Neural cell (in vitro differentiated cells): Measurements from ENCODE around the gene ZDBF2.

Source experiments
- EZH2 ChIP-seq: fragments of 200-600, 300-800 bp; shearing (Covaris generic), sonication (generic); IDR thresholded peaks from 2 replicates; pipeline ENCODE4 v1.6.1; 2014; ENCODE audit warnings: antibody characterized with exemption, low read length, borderline replicate concordance, mild to moderate bottlenecking; ENCODE audit not compliant: insufficient read depth, poor library complexity, severe bottlenecking
- MXI1 ChIP-seq: fragments of 450-650 bp; conservative IDR thresholded peaks from 2 replicates; pipeline ENCODE4 v1.6.1; 2014; ENCODE audit warnings: antibody characterized with exemption, mild to moderate bottlenecking; ENCODE audit not compliant: poor library complexity, severe bottlenecking
- RAD21 ChIP-seq: fragments of 450-650 bp; conservative IDR thresholded peaks from 2 replicates; pipeline ENCODE4 v1.6.1; 2014; ENCODE audit warnings: antibody characterized with exemption, mild to moderate bottlenecking, moderate library complexity
- REST ChIP-seq: IDR thresholded peaks from 2 replicates; pipeline ENCODE4 v1.6.1; 2012; ENCODE audit warnings: borderline replicate concordance

- TF ChIP-seq MXI1 = no peak
- no peak for TF ChIP-seq RAD21
- TF ChIP-seq REST = no peak
- no peak for TF ChIP-seq EZH2
These were observed 19.5 kb upstream of the ZDBF2 start for GRCh38 chr2:206255003-206255402.
